CD4-positive, alpha-beta T cell treated with Interleukin-15 for 4 hours (primary cell): ENCODE data around the gene LDLR.
A peak's percentile ranks its signal among the peaks of the same experiment; 100 is the strongest.
"Not testable (repeated sequence)": the region's sequence is repeated elsewhere in the genome, so short reads cannot be mapped to it uniquely, and the experiment has no call there.

Experiments used
- DNase-seq: peaks from one replicate; pipeline ENCODE4 v3.0.0-alpha.2; 2020; ENCODE audit warnings: low spot score

LDLR gene

DNA sequence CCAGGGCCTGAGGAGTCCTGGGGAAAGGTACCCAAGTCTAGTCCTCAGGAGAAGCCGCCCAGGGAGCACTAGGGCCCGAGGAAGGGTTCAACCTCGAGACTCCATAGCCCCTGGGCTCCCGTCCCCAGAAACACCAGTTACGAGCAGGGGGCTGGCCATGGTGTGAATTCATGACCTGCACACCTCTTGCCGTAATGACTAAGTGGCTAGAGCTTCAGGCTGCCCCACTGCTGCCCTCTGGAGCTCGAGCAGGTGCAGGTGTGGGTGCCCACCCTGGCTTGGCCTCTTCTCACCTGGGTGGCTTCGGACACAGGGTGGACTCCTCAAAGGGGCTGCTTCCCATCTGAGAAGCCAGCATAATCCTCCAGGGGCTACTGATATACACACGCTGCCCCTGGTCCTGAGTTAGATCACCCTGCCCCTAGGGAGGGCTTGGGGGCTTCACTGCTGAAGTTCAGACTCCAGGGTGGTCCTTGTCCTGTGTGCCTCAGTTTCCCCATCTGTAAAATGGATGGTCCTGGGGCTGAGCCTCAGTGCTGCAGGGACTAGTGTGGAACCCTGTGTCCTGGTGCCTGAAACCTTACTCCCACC is 52.8 kb downstream of the LDLR start:
- DNase-seq, result no peak

DNA sequence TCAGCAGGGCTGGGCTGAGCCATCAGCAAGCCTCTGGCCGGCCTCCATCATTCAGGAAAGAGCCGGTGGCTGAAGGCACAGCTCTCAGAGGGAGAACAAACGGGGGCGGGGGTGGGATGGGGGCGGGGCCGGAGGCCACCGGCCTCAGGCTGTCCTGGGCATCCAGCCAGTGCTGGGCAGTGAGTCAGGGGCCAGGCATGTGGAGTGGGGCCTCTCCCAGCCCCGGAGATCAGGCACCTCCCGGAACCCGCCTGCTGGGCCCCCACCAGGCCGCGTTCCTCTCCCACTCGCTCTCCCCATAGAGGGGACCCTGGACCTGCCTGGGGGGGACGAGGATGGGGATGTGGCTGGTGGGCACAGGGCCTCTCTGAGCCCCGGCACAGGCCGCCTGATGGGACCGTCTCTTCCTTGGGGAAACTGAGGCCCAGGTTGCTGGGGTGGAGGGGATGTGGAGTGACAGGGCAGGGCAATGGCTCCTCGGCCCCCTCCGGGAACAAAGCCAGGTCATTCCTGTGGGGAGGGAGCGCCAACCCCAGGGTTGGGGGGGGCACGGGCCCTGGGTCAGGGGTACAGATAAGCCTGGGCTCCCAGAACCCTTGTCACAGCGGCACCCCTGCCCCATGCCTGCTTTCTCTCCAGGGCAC is 53.4 kb downstream of the LDLR start:
- DNase-seq, result no peak

DNA sequence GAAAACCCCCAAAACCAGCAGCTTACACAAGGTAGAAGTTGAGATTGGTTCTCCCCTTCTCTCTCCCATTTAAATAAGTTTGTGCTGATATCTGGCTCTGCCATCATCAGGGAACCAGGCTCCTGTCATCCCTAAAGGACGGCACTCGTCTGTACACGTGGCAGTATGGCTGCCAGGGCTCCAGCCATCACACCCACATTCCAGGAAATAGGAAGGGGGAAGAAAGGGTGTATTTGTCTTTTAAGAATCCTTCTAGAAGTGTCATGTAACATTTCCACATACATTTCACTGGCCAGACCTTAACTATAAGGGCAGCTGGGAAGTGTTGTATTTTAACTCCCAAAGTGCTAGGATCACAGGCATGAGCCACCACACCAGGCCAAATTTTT is 56.3 kb downstream of the LDLR start:
- DNase-seq, result no peak

DNA sequence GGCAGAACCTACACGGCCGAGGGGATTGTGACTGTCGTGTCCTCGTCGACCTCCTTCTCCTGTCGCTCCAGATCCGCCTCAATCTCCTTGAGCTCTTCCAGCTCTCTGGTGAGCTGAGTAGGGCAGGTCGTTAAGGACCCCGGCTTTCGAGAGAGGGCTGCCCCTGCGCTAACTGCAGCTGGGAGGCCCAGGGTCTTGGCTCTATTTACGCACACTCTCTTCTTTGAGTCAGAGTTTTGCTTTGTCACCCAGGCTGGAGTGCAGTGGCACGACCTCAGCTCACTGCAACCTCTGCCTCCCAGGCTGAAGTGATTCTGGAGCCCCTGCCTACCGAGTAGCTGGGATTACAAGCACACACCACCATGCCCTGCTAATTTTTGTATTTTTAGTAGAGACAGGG is 58.7 kb downstream of the LDLR start:
- DNase-seq, result no peak

DNA sequence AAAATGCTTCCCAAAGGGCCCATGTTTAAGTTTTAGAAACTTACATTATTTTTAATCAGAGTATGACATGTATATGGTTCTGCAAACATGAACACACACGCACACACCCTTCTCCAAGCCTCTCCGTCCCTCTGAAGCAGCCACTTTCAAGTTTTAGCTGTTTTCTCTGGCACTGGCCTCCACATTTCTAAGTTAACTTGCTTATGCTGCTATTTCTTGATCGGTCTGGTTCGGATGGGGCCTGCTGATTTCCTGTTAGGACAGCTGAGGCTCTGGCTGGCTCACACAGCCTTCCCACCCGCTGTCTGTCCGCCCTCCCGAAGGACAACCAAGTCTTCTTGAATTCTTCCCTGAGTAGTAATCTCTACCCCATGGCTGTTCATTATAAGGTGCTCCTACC is 61.9 kb downstream of the LDLR start:
- no peak for DNase-seq

DNA sequence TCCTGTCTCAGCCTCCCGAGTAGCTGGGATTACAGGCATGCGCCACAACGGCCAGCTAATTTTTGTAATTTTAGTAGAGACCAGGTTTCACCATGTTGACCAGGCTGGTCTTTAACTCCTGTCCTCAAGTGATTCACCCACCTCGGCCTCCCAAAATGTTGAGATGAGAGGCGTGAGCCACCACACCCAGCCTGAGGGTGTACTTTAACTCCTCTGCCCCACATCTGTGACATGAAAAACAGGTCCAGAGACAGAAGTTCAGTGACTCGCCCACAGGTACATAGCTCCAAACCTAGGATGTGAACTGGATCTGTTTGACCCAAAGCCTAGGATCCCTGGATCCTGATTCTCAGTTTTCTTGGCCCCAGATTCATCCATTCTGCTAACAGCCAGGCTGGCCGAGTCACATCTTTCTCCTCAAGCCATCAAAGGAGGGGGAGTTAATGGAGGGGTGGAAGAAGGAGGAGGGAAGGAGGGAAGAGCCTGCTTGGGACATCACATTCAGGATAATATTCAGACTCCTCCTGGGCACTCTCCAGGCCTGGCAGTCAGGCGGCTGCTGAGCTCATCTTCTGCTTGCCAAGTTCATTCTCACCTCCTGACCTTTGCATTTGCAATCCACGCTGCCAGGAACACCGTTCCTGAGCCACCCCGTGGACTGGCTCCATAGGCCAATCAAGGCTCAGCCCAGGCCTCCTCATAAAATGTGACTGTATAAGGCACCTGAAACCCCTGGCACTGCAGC is 63.2 kb downstream of the LDLR start:
- DNase-seq, result no peak

DNA sequence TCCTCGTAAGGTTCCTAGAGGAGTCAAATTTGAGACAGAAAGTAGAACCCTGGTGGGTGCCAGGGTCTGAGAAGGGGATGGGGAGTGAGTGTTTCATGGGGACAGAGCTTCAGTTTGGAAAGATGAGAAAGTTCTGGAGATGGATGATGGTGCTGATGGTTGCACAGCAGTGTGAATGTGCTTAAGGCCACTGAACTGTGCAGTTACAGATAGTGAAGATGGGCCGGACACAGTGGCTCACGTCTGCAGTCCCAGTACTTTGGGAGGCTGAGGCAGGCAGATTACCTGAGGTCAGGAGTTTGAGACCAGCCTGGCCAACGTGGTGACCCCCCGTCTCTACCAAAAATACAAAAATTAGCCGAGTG is 65.4 kb downstream of the LDLR start:
- DNase-seq, result no peak

DNA sequence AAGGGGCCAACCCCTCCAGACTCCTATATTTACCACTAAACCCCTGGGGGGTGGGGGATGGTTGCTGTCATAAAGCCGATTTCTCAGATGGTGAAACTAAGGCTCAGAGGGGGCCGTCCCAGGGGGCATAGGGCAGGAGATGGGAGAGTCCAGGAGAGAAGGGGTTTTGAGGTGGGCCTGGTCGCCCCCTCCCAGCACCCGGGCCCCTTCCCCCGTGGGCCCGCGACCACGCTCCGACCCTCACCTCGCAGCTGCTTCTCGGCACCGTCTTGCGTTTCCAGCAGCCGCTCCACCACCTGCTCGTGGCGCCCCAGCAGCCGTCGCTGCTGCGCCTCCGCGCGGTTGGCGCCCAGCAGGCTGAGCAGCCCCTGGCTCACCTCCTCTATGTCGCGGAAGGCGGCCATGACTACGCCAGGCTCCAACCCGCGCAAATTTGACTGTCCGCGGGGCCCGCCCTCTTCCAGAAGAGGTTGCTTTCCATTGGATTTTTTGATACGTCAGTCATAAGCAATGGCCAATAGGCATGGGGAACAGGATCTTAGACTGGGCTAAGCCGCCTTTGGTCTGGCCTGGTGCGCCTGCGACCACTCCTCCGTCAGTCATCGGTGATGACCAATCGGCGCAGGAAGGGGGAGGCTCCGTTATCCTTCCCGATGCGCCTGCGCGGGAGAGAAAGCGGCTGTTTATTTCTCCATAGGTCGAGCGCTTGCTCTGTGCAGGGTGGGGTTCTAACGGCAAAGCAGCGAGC is 66.3 kb downstream of the LDLR start, which contains the start of gene SPC24:
Gene SPC24, minus strand, starts transcription at position 410 of the 748 bp plus-strand sequence. Its CDS starts 6 bp downstream, at position 404.
- peak; percentile 95 for DNase-seq

DNA sequence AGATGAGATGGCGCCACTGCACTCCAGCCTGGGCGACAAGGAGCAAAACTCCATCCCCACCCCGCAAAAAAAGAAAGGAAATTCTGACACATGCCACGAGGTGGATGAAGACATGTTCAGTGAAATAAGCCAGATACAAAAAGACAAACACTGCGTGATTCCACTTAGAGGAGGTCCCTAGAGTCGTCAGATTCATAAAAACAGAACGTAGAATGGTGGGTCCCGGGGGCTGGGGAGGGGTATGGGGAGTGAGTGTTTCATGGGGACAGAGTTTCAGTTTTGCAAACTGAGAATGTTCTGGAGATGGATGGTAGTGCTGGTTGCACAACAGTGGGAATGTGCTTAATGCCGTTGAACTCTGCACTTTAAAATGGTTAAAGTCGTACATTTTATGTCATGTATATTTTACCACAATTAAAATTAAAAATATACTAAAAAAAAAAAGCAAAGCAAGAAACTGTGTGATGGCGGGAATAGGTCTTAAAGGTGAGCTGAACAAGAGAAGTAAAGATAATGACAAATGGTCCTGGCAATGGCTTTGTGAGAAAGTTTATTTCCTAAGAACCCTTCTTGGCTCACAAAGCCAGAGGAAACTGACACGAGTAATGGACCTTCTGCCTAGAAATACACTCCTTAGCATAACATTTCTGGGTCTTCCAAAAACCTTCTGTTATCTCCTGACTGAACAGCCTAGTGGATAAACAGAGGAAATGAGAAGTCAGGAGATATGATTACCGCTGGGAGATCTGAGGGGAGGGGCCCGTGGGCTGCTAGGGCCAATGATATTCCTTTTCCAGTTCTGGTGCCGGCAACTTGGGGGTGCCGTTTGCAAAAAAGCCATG is 70.6 kb downstream of the LDLR start:
- DNase-seq, result no peak

DNA sequence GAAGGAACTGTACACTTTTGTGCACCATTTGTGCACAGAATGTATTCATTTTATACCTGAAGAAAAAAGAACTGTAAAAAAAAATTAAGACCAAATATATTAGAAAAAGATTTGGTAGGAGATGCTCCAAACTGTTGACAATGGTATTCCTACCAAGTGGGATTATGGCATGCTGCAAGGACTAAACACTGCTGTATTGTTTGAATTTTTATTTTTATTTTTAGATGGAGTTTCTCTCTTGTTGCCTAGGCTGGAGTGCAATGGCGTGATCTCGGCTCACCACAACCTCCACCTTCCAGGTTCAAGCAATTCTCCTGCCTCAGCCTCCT is 71.1 kb downstream of the LDLR start:
- not testable (repeated sequence) for DNase-seq

DNA sequence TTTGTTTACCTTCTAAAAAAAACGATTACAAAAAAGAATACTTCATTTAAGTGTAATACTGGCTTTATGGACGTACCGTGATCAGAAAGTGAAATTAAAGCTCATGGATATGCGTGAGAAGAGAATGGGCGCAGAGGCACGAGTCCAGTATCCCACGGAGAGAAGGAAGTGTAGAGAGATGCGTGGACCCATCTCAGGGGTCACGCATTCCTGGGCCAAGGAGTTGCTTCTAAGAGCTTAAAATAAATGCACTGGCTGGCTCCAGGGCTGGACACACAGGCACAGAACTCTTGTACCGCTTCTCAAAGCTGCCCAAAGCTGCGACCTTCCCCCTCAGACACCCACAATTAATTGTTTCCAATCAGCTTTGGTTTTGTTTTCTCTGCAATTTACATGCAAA is 75.0 kb downstream of the LDLR start:
- DNase-seq, result no peak

DNA sequence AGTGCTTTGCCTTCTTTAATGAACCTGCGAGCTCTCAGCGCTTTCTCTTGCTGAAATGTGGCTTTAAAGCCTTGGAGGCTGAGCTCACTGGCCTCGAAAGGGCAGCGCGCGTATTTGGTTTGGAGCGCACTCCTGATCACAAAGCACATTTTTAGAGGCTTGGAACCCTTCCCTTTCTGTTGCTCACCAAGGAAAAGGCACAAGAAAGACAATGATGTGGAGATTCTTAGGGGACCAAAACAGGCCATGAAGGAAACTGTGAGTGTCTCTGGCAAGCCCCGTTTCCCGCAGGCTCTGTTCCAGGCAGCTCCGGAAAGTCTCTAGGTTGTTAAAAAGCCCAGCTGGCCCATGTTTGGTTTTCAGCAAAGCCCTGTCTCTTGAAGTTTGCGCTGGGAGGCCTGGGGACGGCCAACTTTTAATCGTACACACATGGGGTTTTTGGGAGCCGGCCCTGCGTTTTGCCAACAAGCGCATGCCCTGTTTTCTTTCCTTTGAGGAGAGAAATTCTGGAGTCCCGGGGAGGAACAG is 75.7 kb downstream of the LDLR start:
- no peak for DNase-seq

DNA sequence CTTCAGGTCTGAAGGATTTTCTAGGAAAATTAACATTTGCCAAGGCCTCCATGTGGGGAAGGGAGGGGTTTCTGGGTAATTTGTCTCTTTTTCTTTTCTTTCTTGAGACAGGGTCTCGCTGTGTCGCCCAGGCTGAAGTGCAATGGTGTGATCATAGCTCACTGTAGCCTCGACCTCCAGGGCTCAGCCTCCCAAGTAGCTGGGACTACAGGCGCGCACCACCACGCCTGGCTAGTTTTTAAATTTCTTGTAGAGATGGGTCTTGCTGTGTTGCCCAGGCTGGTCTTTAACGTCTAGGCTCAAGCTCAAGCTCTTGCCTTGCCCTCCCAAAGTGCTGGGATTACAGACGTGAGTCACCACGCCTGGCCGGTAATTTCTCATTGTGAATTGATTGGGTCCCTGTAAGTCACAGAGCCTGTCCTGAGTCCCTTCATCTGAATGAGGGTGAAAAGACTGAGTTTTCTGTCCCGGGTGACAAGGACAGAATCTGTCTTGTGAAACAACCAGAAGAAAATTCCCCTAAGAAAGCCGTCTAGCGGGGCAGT is 76.3 kb downstream of the LDLR start:
- no peak for DNase-seq

DNA sequence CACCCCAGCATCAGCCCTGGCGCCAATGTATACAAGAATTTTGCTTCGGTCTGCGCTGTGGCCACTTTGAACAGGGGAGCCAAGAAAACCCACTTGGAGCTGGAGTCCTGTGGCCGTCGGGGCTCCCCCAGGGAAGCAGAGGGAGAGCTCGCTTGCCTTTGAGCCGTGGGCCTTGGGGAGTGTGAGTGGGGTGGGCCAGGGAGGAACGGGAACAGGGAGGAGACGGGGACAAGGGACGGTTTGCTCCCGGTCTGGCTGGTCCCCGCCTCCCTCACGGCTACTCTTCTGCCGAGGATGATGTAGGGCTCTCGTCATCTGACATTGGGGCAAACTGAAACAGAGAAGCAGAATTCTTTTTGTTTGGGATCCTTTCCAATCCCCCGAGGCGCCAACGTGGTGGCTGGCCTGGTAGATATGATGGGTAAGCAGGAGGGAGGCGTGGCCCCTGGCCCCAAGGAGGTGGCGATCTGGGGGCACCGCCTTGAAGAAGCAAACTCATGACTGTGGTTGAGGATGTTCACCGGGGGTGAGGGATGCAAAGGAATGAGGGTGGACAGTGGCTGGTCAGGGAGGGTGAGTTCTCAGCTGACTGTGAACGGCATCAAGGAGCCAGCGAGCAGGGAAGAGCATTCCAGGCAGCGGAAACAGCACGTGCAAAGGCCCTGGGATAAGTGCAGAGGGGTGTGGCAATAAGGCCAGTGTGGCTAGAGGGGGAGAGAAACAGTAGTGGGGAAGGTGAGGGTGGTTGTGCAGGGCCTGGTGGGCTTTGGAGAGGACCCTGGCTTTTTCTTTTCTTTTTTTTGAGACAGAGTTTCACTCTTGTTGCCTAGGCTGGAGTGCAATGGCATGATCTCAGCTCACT is 77.2 kb downstream of the LDLR start:
- no peak for DNase-seq

DNA sequence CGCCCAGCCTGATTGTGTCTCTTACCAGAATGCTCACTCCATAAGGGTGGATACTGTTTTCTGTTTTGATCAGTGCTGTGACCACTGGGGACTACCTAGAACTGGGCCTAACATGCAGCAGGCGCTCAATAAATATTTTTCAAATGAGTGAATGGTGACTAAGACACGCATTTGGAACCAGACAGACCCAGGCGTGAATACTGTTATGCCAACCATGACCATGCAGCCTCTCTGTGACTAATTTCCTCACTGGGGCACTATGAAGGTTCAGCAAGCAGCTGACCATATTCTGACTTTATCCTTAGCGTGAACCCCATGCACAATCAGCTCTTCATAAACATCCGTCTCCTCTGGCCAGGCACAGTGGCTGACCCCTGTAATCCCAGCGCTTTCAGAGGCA is 79.3 kb downstream of the LDLR start:
- no peak for DNase-seq

DNA sequence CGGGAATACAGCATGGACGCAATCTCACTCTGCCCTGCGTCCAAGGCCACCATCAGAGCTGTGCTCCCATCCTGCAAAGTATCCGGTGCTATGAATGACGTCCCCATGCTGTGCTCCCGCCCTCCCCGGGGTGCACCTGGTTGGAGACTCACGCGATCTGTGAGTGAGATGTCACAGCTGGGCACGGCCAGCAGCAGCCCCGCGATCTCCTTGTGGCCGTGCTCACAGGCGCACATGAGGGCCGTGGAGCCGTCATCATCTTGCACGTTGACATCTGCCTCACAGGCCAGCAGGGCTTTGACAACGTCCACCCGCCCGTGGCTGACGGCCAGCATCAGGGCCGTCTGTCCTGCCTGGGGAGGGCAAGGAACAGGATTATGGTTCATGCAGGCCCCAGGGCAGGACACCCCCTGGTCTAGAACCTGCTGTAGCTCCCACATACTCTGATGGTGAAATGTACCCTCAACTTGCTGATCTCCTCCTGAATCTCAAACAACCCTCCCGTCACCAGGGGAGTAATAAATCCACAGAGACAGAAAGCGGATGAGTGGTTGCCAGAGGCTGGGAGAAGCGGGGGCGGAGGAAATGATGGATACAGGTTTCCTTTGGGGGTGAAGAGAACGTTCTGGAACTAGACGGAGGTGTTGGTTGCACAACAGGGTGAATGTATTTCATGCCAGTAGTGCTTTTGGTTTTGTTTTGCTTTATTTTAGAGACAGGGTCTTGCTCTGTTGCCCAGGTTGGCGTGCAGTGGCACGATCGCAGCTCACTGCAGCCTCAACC is 80.8 kb downstream of the LDLR start:
- DNase-seq, result no peak

DNA sequence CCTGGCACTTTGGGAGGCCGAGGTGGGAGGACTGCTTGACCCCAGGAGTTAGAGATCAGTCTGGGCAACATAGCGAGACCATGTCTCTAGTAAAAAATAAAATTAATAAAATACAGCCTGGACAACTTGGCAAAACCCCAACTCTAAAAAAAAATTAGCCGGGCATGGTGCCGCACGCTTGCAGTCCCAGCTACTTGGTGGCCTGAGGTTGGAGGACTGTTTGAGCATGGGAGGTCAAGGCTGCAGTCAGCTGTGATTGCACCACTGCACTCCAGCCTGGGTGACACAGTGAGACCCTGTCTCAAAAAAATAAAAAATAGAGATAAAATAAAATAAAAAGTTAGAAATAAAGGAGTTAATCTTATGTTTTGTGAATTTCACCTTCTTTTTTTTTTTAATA is 81.9 kb downstream of the LDLR start:
- no peak for DNase-seq

DNA sequence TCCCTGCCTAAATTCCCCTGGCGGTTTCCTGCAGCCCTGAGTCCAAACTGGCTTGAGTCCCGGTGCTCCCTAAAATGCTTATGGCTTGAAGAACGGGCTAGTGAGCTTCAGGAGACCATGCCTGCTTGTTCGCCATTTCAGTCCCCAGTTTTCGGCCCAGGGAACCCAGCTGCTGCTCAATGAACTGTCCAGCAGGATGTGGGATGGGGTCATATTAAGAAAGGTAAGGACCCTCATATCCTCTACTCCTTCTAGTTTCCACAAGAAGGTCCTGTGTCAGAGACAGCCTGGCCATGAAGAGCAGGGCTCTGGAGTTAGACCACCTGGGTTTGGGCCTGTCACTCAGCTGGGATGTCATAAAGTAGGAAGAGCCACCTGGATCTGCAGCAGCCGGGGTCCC is 83.3 kb downstream of the LDLR start:
- no peak for DNase-seq

DNA sequence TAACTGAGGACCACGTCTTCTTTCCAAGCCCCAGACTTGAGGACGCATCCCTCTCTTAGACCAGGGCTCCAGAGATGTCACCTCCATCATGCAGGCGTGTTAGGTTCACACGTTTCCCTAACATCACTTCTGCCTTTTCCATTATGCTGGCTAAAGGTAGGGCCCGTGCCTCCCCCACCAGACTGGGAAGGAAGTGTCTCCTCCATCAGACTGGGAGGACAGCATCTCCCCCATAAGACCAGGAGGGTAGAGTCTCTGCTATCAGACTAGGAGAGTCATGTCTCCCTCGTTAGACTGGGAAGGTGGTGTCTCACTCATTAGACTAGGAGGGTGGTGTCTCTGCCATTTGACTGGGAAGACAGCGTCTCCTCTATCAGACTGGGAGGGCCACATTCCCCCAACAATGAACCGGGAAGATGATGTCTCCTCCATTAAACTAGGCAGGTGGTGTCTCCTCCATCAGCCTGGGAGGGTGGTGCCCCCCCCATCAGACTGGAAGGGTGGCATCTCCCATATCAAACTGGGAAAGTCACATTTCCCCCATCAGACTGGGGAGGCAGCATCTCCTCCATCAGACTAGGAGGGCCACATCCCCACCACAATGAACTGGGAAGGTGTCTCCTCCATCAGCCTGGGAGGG is 84.4 kb downstream of the LDLR start:
- DNase-seq, result no peak
